GM19351 (cell line): ENCODE data around the gene BARX2.

ENCODE experiments used
- ATAC-seq: cut with Tn5 transposase; IDR thresholded peaks from one replicate; pipeline ENCODE4 v1.9.1; 2021; ENCODE audit warnings: mild to moderate bottlenecking, moderate library complexity; ENCODE audit not compliant: unreplicated experiment

The BARX2 gene

DNA sequence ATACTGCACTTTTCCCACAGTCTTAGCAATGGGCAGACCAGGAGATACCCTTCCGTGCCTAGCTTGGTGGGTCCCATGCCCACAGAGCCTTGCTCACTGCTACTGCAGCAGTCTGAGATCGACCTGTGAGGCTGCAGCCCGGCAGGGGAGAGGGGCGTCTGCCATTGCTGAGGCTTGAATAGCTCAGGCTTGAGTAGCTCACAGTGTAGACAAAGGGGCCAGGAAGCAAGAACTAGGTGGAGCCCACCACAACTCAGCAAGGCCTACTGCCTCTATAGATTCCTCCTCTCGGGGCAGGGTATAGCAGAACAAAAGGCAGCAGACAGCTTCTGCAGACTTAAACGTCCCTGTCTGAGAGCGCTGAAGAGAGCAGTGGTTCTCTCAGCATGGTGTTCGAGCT, 118.1 kb downstream of the BARX2 start:
- no peak for ATAC-seq
